CD4-positive, alpha-beta T cell treated with Interleukin-4 for 4 hours (primary cell): ENCODE measurements around the gene MLH3.
A peak's percentile ranks its signal among the peaks of the same experiment; 100 is the strongest.
"Not testable (repeated sequence)": the region's sequence is repeated elsewhere in the genome, so short reads cannot be mapped to it uniquely, and the experiment has no call there.

Source experiments
- DNase-seq: peaks from one replicate; pipeline ENCODE4 v3.0.0-alpha.2; 2020

The MLH3 gene

GRCh38 chr14:75022655-75023054, 28.6 kb downstream of the MLH3 start:
- no peak for DNase-seq

DNA sequence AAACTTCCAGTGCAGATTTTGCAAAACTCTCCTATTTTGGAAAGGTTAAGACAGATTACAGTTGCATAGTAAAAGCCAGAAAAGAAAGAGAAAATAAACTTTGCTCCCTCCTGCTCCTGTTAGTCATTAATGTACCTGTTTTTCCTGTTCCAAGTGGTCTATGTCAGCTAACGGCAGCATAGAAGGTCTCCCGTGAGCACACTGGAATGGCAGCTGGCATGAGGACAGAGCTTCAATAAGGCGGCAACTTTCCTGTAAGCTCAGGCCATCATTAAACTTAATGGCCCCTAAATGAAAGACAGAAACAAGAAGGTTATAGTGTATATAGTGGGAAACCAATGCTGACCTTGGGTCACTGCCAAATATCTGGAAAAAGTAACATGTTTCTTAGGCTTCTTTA, 32.6 kb downstream of the MLH3 start:
- DNase-seq: no peak

- DNase-seq: no peak
Observed at GRCh38 chr14:75016815-75017214, 34.5 kb downstream of the MLH3 start.

GRCh38 chr14:75015496-75015895, 35.8 kb downstream of the MLH3 start:
- no peak for DNase-seq

- DNase-seq: no peak
Observed at GRCh38 chr14:75013290-75013689, 38.0 kb downstream of the MLH3 start.

DNA sequence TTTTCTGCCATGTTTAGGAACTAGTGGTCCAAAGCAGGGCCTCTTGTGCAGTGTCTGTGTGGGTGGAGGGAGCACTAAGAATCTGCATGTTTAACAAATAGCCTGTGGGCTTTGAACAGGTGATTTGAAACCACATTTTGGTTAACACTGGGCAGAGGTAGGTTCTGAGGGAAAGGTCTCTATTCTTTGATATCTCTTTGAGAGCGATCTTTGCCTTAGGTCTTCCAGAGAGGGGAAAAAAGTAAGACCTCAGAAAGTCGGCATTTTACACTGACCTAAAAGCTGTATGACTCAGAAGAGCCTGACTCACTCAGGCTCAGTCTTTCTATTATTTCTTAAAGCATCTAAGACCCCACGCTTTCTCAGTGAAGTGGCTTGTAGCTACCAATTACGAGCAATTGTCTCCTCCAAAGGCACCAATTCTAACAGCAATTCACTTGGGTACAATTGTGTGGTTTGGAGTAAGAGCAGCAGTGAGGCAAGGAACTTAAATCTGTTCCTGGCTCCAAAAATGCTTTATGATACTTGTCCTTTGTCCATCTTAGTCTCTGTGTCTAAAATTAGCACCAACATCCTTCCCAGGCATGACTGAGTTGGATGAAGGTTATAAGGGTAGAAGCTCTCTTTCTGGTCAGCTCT, 39.8 kb downstream of the MLH3 start:
- DNase-seq: peak; percentile 21

DNA sequence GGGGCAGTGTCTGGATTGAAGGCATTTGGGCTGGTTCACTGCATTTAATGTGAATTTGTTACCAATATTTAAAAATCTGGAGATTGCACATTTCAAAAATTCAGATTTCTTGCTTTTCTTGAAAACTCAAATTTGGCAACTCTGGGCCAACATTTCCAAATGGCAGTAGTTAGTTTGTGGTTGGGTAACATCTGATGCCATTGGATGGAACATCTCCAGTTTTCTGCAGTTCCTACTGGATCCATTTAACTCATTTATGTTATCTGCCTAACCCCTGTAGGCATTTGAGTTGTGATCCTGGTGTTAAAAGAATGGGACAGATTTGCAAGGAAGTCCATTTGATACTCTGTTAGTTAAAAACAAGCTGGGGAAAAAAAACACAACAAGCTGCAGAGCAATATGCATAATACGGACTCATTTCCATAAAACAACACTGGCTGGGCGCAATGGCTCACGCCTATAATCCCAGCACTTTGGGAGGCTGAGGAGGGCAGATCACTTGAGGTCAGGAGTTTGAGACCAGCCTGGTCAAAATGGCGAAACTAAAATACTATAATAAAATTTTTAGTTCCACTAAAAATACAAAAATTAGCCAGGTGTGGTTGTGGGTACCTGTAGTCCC, 40.7 kb downstream of the MLH3 start:
- no peak for DNase-seq

DNA sequence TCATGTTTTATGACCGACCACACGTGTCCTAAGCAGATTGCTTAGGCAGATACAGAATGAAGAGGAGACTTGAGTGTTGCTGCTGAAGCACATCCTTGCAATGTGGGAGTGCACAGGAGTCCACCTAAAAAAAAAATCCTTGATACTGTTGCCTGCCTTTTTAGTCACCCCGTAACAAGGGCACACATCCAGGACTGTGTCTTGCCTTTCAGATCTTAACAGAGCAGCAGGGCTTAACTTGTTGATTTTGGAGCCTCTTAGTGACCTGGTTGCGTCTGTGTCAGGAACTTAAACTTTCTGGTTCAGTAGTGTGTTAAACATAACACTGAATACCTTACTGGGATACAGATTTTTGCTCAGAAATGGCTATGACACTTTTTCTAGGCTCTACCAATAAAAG, 42.1 kb downstream of the MLH3 start:
- DNase-seq: no peak

GRCh38 chr14:75005357-75005756, 45.9 kb downstream of the MLH3 start:
- DNase-seq: no peak

- DNase-seq: no peak
Observed at GRCh38 chr14:75003250-75004027, 47.8 kb downstream of the MLH3 start.

DNA sequence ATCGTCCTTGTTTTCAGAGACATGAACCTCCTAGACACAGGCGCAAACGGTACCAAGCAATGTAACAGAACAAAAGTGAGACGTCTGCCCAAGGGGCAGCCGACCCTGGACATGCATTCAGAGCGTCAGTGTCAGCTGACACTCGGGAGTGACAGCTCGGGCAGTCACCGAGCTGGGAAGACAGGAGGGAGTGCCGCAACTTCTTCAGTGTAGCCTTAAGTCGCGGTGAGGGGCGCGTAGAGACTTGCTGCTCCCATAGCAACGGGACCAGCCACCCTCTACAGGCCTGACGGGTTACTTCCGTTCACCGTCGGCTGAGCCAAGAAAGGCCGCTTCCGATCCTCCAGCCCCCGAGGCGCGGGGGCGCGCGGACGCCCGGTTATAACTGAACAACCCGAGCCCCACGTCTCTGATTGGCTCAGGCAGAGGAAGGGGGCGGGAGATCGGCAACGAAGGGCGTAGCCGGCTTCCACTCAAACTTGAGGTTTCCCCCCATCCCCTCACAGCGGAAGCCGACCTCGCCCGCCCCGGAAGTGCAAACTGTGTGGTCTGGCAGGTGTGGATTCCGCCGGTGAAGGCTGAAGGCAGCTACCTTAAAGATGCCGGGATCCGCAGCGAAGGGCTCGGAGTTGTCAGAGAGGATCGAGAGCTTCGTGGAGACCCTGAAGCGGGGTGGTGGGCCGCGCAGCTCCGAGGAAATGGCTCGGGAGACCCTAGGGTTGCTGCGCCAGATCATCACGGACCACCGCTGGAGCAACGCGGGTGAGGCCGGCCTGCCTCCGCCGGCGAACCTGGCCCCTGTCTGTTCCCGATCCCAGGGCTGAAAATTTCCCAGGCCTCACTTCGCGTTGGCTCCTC, 48.6 kb downstream of the MLH3 start, which contains the start of gene EIF2B2:
TSS of gene EIF2B2 (plus strand) at position 530 of the 858 bp plus-strand sequence. CDS start at position 600, 70 bp downstream.
- DNase-seq: peak; percentile 99

GRCh38 chr14:75001899-75002298, 49.4 kb downstream of the MLH3 start:
- no peak for DNase-seq

DNA sequence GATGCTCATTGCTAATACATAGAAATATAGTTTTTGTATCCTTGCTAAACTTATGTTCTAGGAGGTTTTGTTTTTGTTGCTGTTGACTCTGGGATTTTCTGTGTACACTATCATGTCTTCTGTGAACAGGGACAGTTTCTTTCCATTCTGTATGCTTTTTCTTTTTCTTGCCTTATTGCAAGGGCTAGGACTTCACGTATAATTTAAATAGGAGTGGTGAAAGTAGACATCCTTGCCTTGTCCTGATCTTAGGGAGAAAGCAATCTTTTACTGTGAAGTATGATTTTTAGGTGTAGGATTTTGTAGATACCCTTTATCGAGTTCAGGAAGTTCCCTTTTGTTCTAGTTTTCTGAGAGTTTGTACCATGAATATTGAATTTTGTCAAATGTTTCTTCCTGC, 50.0 kb downstream of the MLH3 start:
- no peak for DNase-seq

- not testable (repeated sequence) for DNase-seq
Observed at GRCh38 chr14:74995781-74996180, 55.5 kb downstream of the MLH3 start.

DNA sequence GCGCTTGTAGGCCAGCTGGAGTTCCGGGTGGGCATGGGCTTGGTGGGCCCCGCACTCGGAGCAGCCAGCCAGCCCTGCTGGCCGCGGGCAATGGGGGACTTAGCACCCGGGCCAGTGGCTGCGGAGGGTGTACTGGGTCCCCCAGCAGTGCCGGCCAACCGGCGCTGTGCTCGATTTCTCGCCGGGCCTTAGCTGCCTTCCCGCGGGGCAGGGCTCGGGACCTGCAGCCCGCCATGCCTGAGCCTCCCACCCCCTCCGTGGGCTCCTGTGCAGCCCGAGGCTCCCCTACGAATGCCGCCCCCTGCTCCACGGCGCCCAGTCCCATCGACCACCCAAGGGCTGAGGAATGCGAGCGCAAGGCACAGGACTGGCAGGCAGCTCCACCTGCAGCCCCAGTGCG, 57.1 kb downstream of the MLH3 start:
- not testable (repeated sequence) for DNase-seq

- DNase-seq: no peak
Observed at GRCh38 chr14:74988993-74989392, 62.3 kb downstream of the MLH3 start.

- DNase-seq: no peak
Observed at GRCh38 chr14:74988131-74988530, 63.1 kb downstream of the MLH3 start.

DNA sequence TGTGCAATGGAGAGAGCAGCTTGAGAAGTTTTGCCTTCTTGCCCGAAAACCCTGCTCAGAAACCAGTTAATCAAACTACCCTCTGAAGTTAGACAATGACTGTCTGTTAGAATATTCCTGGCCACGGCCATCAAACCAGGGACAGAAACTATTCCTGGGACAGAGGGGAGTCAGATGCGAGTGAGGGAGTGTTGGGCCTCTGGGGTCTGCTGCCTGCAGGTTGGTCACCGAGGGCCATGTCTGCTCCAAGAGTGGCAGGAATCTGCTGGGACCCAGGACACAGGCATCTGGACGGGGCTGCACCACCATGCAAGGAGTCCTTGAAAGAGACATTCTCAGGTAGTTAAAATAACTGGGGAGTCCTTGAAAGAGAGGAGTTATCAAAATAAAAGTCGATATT, 65.5 kb downstream of the MLH3 start:
- no peak for DNase-seq

- no peak for DNase-seq
Observed at GRCh38 chr14:74985028-74985310, 66.3 kb downstream of the MLH3 start.

DNA sequence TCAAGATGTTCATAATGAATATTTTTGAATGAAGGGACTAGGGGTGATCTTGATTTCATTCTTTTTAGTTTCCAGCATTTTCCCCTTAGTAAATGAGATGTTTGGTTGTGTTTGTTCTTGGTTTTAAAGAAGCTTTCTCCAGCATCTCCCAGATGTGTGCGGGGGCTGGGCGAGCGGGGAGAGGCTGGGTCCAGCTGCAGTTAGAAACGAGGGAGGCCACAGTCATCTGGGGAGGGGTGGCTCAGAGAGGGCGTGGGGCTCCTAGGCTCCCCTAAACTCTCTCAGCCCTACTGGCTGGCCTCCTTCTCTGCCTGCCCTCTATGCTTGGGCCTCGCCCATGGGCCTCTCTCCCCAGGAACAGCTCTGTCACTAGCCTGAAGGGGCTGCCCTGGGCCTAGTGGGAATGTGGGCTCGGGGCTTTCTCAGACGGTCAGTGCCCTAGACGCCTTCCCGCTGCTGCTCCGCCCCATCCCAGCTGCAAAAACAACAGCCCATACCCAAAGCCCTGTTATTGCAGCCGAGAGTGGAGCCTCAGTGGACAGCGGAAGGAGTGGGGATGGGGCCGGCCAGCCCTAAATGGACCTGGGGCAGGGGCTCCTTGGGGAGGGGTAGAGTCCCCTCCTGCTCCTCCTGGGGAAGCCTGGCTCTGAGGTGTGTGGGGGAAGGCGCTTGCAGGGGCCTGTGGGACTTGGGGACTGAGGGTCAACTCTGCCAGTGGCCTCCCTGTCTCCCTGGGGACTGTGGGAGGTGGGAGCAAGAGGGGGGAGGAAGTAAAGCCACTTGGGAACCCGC, 66.8 kb downstream of the MLH3 start:
- DNase-seq: no peak

DNA sequence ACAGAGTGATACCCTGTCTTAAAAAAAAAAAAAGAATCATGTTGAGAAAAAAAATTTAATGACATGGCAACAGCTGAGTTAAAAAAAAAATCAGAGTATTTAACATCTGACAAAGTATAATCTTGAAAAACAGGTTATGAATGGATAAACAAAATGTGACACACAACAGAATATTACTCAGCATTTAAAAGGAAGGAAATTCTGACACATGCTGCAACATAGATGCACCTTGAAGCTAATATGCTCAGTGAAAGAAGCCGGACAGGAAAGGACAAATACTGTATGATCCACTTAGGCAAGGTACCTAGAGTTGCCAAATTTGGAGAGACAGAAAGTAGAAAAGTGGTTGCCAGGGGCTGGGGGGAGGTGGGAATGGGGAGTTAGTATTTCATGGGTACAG, 67.9 kb downstream of the MLH3 start:
- no peak for DNase-seq

GRCh38 chr14:74982661-74983060, 68.6 kb downstream of the MLH3 start:
- DNase-seq: no peak

DNA sequence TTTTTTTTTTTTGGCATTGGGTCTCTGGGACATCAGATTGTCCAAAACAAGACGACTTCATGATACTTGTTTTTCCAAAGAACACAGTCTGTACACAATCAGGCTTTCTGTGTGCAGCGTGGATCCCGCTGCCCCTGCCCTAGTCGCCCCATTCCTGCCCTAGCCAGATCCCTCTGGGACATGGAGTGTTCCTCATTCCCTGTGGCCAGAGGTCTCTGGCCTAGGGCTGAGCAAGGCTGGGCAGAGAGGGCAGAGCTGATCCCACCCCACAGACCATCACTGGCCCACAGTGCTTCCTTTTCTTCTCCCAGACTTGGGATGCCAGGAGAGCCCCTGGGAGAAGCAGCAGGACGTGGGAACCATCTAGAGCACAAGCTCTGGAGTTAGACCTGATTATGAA, 69.4 kb downstream of the MLH3 start:
- DNase-seq: no peak
